Astrocyte (in vitro differentiated cells and primary cell): Measurements from ENCODE around the gene AFMID. TPM values are rescaled to one million over a fixed set of nuclear protein-coding genes. Genes with fewer than 3 reads are reported as not detected.

Source experiments
- DNase-seq: peaks from one replicate; pipeline ENCODE4 v3.0.0-alpha.2; 2010; ENCODE audit warnings: low read depth
- FAIRE-seq: peaks from 2 replicates; lab custom pipeline; 2011; peaks lifted over from hg19 to GRCh38; lab: Jason Lieb, UNC
- H2AFZ ChIP-seq: 2 replicates; pipeline ENCODE4 v1.6.0; 2012; ENCODE audit warnings: low read depth, low read length, inconsistent platforms
- H3K27ac ChIP-seq: 2 replicates; pipeline ENCODE4 v1.5.1; 2011; ENCODE audit warnings: low read depth, low read length, inconsistent platforms
- H3K27me3 ChIP-seq: 2 replicates; pipeline ENCODE4 v1.6.0; 2011; ENCODE audit warnings: low read length, inconsistent platforms; ENCODE audit not compliant: insufficient read depth
- H3K36me3 ChIP-seq: 2 replicates; pipeline ENCODE4 v1.5.1; 2011; ENCODE audit warnings: low read length, inconsistent platforms; ENCODE audit not compliant: insufficient read depth
- H3K4me1 ChIP-seq: 2 replicates; pipeline ENCODE4 v1.5.1; 2011; ENCODE audit warnings: low read length, inconsistent platforms; ENCODE audit not compliant: insufficient read depth
- H3K4me2 ChIP-seq: 2 replicates; pipeline ENCODE4 v1.6.0; 2012; ENCODE audit warnings: low read length, inconsistent platforms
- H3K4me3 ChIP-seq: 2 replicates; pipeline ENCODE4 v1.5.1; 2011; ENCODE audit warnings: low read depth, mild to moderate bottlenecking, low read length, inconsistent platforms; ENCODE audit not compliant: insufficient read depth
- H3K79me2 ChIP-seq: 2 replicates; pipeline ENCODE4 v1.6.0; 2012; ENCODE audit warnings: mild to moderate bottlenecking, low read length, inconsistent platforms; ENCODE audit not compliant: insufficient read depth
- H3K9ac ChIP-seq: 2 replicates; pipeline ENCODE4 v1.6.0; 2012; ENCODE audit warnings: mild to moderate bottlenecking, low read length, inconsistent platforms
- H3K9me3 ChIP-seq: 2 replicates; pipeline ENCODE4 v1.5.1; 2012; ENCODE audit warnings: low read depth, mild to moderate bottlenecking, low read length, inconsistent platforms; ENCODE audit not compliant: insufficient read depth
- H4K20me1 ChIP-seq: 2 replicates; pipeline ENCODE4 v1.6.0; 2012; ENCODE audit warnings: low read length, inconsistent platforms; ENCODE audit not compliant: insufficient read depth
- H3K27ac Mint-ChIP-seq: one replicate; pipeline ENCODE4 v1.8.0; 2021; ENCODE audit warnings: mild to moderate bottlenecking, mixed read lengths; ENCODE audit not compliant: unreplicated experiment
- H3K27me3 Mint-ChIP-seq: one replicate; pipeline ENCODE4 v1.8.0; 2021; ENCODE audit warnings: low read depth, mixed read lengths; ENCODE audit not compliant: unreplicated experiment
- H3K36me3 Mint-ChIP-seq: one replicate; pipeline ENCODE4 v1.8.0; 2021; ENCODE audit warnings: low read depth, mixed read lengths; ENCODE audit not compliant: unreplicated experiment
- H3K4me1 Mint-ChIP-seq: one replicate; pipeline ENCODE4 v1.8.0; 2021; ENCODE audit warnings: low read depth, mixed read lengths; ENCODE audit not compliant: unreplicated experiment
- H3K4me3 Mint-ChIP-seq: one replicate; pipeline ENCODE4 v1.8.0; 2021; ENCODE audit warnings: mild to moderate bottlenecking, moderate library complexity, mixed read lengths; ENCODE audit not compliant: unreplicated experiment
- H3K9me3 Mint-ChIP-seq: one replicate; pipeline ENCODE4 v1.8.0; 2021; ENCODE audit warnings: mild to moderate bottlenecking, mixed read lengths; ENCODE audit not compliant: unreplicated experiment
- CTCF ChIP-seq: IDR thresholded peaks from 2 replicates; pipeline ENCODE4 v1.5.1; 2011; ENCODE audit warnings: low read depth, mild to moderate bottlenecking, inconsistent platforms, low read length, moderate library complexity; ENCODE audit not compliant: insufficient read depth
- EZH2 ChIP-seq: IDR thresholded peaks from 2 replicates; pipeline ENCODE4 v1.6.1; 2012; ENCODE audit warnings: mild to moderate bottlenecking, low read length, inconsistent platforms; ENCODE audit not compliant: insufficient read depth
- total RNA-seq: library from RNA; stranded (reverse); gene quantifications from 2 replicates; pipeline ENCODE4 v1.2.1, GENCODE V29; 2021

The AFMID gene
- total RNA-seq, 1 donor from 2014 or later: 53.7 TPM

- Histone ChIP-seq H3K9me3 (no peaks in the 10 kb centered on the region), H3K4me3 (no peak overlapping the region), H3K4me1 (no peaks in the 10 kb centered on the region), H3K9ac (no peak overlapping the region), H3K36me3 (no peaks in the 10 kb centered on the region), H2AFZ (no peak overlapping the region), H3K79me2 (no peaks in the 10 kb centered on the region), H3K27ac (no peak overlapping the region), H4K20me1 (no peaks in the 10 kb centered on the region), H3K4me2 (no peak overlapping the region), H3K27me3 (no peaks in the 10 kb centered on the region)
- no peak overlapping the region for H3K27ac Mint-ChIP-seq
- H3K4me3 Mint-ChIP-seq: no peak overlapping the region
- peaks cover 3% of the 10 kb centered on the region for H3K27me3 Mint-ChIP-seq
- H3K36me3 Mint-ChIP-seq: no peaks in the 10 kb centered on the region
- TF ChIP-seq CTCF (no peak), EZH2 (no peak)
- peaks cover 6% of the 10 kb centered on the region for H3K4me1 Mint-ChIP-seq
- H3K9me3 Mint-ChIP-seq: no peaks in the 10 kb centered on the region
- no peak for DNase-seq
- no peak for FAIRE-seq
Measured at GRCh38 chr17:78163881-78164747, 23.0 kb upstream of the AFMID start.

GRCh38 chr17:78164748-78165607 lies 22.2 kb upstream of the AFMID start:
- H3K4me1 ChIP-seq: no peaks in the 10 kb centered on the region
- Mint-ChIP-seq H3K4me3 (no peak overlapping the region), H3K27ac (no peak overlapping the region), H3K36me3 (no peaks in the 10 kb centered on the region), H3K4me1 (peaks cover 1% of the 10 kb centered on the region), H3K27me3 (peaks cover 3% of the 10 kb centered on the region), H3K9me3 (no peaks in the 10 kb centered on the region)
- FAIRE-seq: no peak
- peaks cover 6% of the 10 kb centered on the region for H4K20me1 ChIP-seq
- no peaks in the 10 kb centered on the region for H3K9me3 ChIP-seq
- H3K4me3 ChIP-seq: no peak overlapping the region
- no peaks in the 10 kb centered on the region for H3K36me3 ChIP-seq
- no peak overlapping the region for H3K27ac ChIP-seq
- no peak for DNase-seq
- H3K4me2 ChIP-seq: no peak overlapping the region
- H3K9ac ChIP-seq: no peak overlapping the region
- H2AFZ ChIP-seq: no peak overlapping the region
- H3K27me3 ChIP-seq: no peaks in the 10 kb centered on the region
- TF ChIP-seq CTCF (no peak), EZH2 (no peak)
- H3K79me2 ChIP-seq: no peaks in the 10 kb centered on the region
